ENCODE measurements around the gene PPP4R1.
A peak's percentile ranks its signal among the peaks of the same experiment; 100 is the strongest.

The PPP4R1 gene

GRCh38 chr18:9575558-9575957, 38.8 kb downstream of the PPP4R1 start:
- H3K4me3 ChIP-seq (replicated peaks in 1 of 2; ENCODE audit: low read depth in 2 of 2, low read length in 2 of 2): no peak overlapping the region
- peak; percentile 82 for TF ChIP-seq CTCF (IDR thresholded peaks at IDR 0.05; ENCODE audit: low read depth, low read length)
- DNase-seq (ENCODE audit: low read depth in 2 of 2): peak; percentile 98 to 99

- H3K4me3 ChIP-seq (replicated peaks in 1 of 2; ENCODE audit: low read depth in 2 of 2, low read length in 2 of 2): no peak overlapping the region
- no peak for DNase-seq (ENCODE audit: low read depth in 2 of 2)
- no peak for TF ChIP-seq CTCF (IDR thresholded peaks at IDR 0.05; ENCODE audit: low read depth, low read length)
Measured at GRCh38 chr18:9574473-9575115, 39.8 kb downstream of the PPP4R1 start.

GRCh38 chr18:9571546-9571945, 42.8 kb downstream of the PPP4R1 start:
- no peak for TF ChIP-seq CTCF (IDR thresholded peaks at IDR 0.05; ENCODE audit: low read depth, low read length)
- no peak overlapping the region for H3K4me3 ChIP-seq (replicated peaks in 1 of 2; ENCODE audit: low read depth in 2 of 2, low read length in 2 of 2)
- no peak for DNase-seq (ENCODE audit: low read depth in 2 of 2)

- no peak for TF ChIP-seq CTCF (IDR thresholded peaks at IDR 0.05; ENCODE audit: low read depth, low read length)
- DNase-seq (ENCODE audit: low read depth in 2 of 2): no peak
Measured at GRCh38 chr18:9570255-9570654, 44.1 kb downstream of the PPP4R1 start.

GRCh38 chr18:9569178-9569577, 45.2 kb downstream of the PPP4R1 start:
- TF ChIP-seq CTCF (IDR thresholded peaks at IDR 0.05; ENCODE audit: low read depth, low read length): no peak
- no peak for DNase-seq (ENCODE audit: low read depth in 2 of 2)
- no peak overlapping the region for H3K4me3 ChIP-seq (replicated peaks in 1 of 2; ENCODE audit: low read depth in 2 of 2, low read length in 2 of 2)

More at GRCh38 chr18:9570255-9570654, 44.1 kb downstream of the PPP4R1 start:
- no peak overlapping the region for H3K4me3 ChIP-seq (replicated peaks in 1 of 2; ENCODE audit: low read depth in 2 of 2, low read length in 2 of 2)

GRCh38 chr18:9568186-9568585, 46.2 kb downstream of the PPP4R1 start:
- no peak overlapping the region for H3K4me3 ChIP-seq (replicated peaks in 1 of 2; ENCODE audit: low read depth in 2 of 2, low read length in 2 of 2)
- DNase-seq (ENCODE audit: low read depth in 2 of 2): no peak
- no peak for TF ChIP-seq CTCF (IDR thresholded peaks at IDR 0.05; ENCODE audit: low read depth, low read length)

- no peak for TF ChIP-seq CTCF (IDR thresholded peaks at IDR 0.05; ENCODE audit: low read depth, low read length)
- DNase-seq (ENCODE audit: low read depth in 2 of 2): no peak
- H3K4me3 ChIP-seq (replicated peaks in 1 of 2; ENCODE audit: low read depth in 2 of 2, low read length in 2 of 2): no peak overlapping the region
Measured at GRCh38 chr18:9565407-9565806, 49.0 kb downstream of the PPP4R1 start.

All from cardiac fibroblast (primary cell).